Retinal pigment epithelial cell (primary cell): ENCODE results near the gene MZB1.

Experiments used
- DNase-seq: peaks from one replicate; pipeline ENCODE4 v3.0.0-alpha.2; 2010; ENCODE audit warnings: low read depth
- H3K4me3 ChIP-seq: 2 replicates; pipeline ENCODE4 v1.5.1; 2011; ENCODE audit warnings: mild to moderate bottlenecking, low read length, control low read depth, moderate library complexity
- TF ChIP-seq, protein P1 (sequence below): conservative IDR thresholded peaks from 2 replicates; pipeline ENCODE4 v1.5.1; 2011; ENCODE audit warnings: low read depth, low read length, control low read depth, inconsistent platforms

MZB1 gene

DNA sequence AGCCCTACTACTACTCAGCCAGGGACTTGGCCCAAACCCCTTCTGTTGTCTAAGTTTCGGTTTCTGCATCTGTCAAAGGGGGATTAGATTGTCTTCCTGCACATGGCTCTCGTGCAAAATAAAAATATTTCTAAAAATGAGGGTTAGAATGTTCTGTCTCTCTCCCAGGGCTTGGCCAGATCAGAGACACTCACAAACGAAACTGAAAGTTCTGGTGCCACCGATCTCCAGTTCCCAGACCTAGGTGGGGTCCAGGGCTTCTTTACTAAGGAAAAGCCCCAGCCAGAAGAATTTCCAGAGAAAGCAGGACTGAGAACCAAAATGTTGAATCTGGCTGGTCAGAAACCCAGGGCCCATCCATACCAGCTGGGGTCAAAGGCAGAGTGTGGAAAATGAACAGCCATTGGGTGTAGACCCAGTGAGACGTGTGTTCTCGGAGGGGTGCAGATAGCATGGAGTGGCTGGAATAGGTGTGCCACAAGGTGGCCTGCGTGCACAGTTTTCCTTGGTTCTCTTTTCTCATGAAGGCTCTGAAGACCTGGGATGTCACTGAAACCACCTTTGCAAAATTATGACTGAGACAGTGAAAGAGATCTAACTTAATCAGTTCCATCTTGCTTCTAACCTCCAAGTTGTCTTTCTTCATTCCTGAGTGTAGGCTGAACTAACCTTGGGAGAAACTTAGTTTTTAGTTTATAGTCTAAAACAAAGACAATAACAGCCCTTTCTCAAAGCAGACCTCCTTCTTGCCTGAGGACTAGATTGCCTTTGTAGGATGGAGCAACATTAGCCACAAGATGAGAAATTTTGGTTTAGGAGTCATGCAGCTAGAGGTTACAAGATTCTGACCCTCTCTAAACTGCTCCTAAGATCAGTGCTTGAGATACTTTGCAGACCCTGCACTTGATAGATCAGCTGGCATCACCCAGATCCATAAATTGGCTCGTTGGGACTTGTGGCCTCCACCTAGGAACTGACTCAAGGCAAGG lies 4.4 kb downstream of the MZB1 start:
- TF ChIP-seq, protein P1, sequence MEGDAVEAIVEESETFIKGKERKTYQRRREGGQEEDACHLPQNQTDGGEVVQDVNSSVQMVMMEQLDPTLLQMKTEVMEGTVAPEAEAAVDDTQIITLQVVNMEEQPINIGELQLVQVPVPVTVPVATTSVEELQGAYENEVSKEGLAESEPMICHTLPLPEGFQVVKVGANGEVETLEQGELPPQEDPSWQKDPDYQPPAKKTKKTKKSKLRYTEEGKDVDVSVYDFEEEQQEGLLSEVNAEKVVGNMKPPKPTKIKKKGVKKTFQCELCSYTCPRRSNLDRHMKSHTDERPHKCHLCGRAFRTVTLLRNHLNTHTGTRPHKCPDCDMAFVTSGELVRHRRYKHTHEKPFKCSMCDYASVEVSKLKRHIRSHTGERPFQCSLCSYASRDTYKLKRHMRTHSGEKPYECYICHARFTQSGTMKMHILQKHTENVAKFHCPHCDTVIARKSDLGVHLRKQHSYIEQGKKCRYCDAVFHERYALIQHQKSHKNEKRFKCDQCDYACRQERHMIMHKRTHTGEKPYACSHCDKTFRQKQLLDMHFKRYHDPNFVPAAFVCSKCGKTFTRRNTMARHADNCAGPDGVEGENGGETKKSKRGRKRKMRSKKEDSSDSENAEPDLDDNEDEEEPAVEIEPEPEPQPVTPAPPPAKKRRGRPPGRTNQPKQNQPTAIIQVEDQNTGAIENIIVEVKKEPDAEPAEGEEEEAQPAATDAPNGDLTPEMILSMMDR = no peak
- DNase-seq = no peak
- no peak overlapping the region for H3K4me3 ChIP-seq

DNA sequence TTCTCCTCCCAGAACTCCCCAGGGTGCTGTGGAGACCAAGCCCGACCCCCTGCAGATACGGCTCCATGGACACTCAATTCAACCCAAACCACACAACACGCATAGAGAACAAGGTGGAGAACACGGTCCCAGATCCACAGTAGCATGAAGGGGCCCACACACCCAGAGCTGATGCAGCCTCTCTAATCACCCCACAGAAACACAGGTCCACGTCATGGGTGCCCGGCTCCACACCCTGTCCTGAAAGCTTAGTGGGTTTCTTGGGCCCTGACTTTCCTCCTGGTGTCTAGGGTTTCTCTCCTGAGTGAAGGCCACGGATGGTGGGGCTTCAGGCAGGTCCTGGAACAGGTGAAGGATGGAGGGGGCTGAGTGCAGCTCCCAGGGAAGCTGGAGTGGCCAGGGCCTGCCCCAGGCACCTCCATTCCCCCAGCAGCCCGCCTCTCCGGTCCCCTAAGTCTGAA lies 5.1 kb downstream of the MZB1 start:
- no peak overlapping the region for H3K4me3 ChIP-seq
- no peak for DNase-seq
- TF ChIP-seq, protein P1 = no peak

DNA sequence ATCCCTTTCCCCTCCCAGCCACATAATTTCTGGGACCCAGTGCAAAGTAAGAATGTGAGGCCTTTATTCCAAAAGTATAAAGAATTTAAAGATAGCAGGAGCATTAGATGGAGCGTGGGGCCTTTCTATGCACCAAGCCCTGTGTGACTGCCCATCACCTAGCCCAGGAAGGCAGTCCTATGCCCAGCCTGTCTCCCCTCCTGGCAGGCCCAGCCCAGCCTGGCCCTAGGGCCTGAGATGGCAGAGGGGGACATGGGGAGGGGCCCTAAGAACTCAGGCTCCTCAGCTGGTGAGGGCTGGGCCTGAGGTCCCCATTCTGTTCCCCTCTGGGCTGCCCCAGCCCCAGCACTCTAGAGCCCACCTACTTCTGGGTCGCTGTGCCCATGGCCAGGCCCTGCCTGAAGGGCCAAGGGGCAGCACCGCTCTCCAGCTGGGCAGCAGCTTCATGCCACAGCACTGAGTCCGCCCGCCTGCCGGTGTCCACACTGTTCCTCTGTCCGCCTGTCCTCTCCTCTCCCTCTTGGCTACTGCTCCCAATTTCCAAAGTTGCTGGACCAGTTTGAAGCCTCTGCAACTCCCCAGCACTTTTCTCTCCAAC lies 5.6 kb downstream of the MZB1 start:
- TF ChIP-seq, protein P1 = no peak
- no peak for DNase-seq
- H3K4me3 ChIP-seq = no peak overlapping the region

DNA sequence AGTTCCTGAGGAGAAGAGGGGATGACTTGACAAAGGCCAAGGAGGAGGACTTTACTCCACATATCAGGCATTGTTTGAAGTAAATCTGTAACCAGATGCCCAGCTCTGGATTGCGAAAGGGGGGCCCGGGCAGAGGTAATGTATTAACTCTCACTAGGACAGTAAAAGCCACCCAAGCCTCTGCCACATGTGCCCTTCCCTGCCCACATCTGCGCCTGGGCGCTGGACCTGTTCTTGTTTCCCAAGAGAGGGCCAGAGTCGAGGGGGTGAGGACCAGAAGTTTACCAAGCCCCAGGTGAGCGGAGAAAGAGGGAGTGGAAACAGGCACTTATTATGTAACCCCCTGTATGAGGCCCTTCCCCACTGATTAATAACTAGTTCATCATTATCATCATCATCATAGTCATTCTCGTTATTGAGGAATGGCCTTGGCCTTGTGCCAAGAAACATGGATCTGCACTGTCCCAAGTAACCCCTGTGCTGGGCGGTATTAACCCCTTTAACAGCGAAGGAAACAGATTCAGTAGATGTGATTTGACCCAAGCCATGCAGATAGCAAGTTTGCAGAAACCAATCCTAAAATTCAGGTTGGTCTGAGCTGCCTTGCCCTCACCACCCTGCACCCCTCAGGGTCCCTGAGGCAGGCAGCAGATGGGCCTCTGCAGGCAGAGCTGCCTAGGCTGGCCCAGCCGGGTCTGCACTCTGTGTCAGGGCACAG lies 6.3 kb downstream of the MZB1 start, which contains the start of gene SLC23A1:
SLC23A1 (minus strand) TSS at position 23 of the 718 bp plus-strand sequence. CDS start 44 bp downstream, outside the sequence.
- no peak for DNase-seq

DNA sequence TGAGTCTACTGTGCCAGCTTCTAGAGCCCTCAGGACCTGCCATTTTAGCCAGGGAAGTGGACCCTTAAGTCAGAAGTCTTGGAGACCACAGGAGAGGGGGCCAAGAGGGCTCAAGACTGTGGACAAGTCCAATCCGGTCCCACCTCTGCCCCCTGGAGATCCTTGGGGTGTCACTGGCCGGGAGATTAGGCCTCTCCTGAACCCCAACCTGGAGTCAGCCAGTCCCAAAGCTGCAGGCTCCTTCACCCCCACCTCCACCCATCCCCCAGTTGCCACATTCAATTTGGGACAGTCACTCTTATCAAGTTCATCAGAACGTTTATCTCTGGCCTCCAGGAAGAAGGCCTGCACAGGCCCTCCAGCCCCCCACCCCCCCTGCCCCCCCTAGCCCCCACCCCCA lies 6.9 kb downstream of the MZB1 start:
- TF ChIP-seq, protein P1 = no peak

More for the DNA sequence above, 6.3 kb downstream of the MZB1 start, which contains the start of gene SLC23A1:
- TF ChIP-seq, protein P1 = no peak
- H3K4me3 ChIP-seq = no peak within 1 kb of the TSS

DNA sequence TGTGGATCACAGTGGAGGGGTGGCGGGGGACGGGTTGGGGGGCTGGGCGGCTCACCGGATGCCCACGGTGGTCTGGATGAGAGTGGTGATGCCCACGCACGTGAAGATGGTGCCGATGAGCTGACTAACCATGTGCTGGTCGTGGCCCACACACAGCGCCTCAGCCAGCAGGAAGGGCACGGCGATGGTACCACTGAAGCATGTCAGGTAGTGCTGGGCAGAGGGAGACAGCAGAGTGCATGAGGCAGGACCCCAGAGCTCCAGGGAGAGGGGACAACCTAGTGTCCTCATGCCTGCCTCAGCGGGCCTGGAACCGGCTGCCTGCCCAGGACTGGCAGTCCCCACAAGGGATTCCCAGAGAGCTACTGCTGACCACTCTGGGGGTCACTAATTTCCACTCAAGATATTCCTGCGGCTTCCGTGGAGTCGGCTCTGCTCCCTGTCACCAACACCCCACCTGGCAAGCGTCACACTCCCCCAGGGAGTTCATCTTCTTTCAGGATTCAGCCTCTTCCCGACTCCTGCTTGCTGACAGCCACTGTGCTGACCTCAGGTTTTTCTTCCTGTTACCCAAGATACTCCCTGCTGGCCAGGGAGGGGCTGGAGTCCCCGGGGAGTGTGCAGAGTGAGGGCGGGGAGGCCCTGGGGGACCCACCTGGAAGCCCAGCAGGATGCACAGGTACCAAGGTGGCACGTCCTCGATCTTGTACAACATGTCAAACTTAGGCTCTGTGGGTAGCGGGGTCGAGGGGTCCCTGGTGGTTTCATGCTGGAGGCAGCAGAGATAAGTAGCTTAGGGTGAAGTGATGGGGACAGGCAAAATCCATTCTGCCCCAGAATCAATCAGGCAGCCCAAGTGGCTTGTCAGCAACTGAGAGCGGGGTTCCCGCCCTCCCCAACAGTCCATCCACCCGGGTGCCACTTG lies 7.6 kb downstream of the MZB1 start:
- no peak overlapping the region for H3K4me3 ChIP-seq
- TF ChIP-seq, protein P1 = no peak

More for the DNA sequence above, 6.9 kb downstream of the MZB1 start:
- DNase-seq = no peak
- H3K4me3 ChIP-seq = no peak overlapping the region

More for the DNA sequence above, 7.6 kb downstream of the MZB1 start:
- DNase-seq = no peak
